ENCODE data around the gene DGKK. TPM values are rescaled to one million over a fixed set of nuclear protein-coding genes. Genes with fewer than 3 reads are reported as not detected.

The DGKK gene
- total and polyA plus RNA-seq, 12 donors, result 0.02 TPM; not detected in 11

DNA sequence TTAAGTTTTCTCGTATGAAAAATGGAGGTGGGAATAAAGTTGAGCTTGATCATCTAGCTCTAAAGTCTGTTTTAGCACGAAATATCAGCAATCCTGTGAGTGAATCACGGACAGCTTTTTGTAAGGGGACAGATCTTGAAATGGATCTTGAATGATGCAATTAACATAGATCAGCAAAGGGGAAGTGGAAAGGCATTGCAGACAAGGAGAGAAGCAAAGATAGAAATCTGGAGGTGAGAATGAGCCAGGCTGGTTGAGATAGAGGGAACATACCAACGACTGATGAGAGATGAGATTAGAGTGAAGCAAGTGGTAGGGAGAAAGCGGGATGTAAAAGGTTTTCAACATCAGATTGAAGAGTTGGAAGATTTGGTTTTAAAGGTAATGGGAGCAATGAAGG, 4.6 kb upstream of the DGKK start:
- Histone ChIP-seq H3K27ac (no peak overlapping the region), H3K4me1 (peaks cover 0 to 12% (median 4%) of the 10 kb centered on the region in 9 donors), H3K9me3 (no peaks in the 10 kb centered on the region), H3K27me3 (peaks cover 0 to 73% (median 39%) of the 10 kb centered on the region in 7 donors), H3K36me3 (no peaks in the 10 kb centered on the region), H3K4me3 (no peak overlapping the region)
- intact Hi-C loops (cut with DNase I), result no loop called here
- DNase-seq (no peak), ATAC-seq (no peak)
- WGBS, 2 donors, result 53 to 64% methylated on average over 5 of the region's 5 CpGs
- TF ChIP-seq, protein P1, sequence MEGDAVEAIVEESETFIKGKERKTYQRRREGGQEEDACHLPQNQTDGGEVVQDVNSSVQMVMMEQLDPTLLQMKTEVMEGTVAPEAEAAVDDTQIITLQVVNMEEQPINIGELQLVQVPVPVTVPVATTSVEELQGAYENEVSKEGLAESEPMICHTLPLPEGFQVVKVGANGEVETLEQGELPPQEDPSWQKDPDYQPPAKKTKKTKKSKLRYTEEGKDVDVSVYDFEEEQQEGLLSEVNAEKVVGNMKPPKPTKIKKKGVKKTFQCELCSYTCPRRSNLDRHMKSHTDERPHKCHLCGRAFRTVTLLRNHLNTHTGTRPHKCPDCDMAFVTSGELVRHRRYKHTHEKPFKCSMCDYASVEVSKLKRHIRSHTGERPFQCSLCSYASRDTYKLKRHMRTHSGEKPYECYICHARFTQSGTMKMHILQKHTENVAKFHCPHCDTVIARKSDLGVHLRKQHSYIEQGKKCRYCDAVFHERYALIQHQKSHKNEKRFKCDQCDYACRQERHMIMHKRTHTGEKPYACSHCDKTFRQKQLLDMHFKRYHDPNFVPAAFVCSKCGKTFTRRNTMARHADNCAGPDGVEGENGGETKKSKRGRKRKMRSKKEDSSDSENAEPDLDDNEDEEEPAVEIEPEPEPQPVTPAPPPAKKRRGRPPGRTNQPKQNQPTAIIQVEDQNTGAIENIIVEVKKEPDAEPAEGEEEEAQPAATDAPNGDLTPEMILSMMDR (IDR thresholded peaks at IDR 0.05), result no peak

DNA sequence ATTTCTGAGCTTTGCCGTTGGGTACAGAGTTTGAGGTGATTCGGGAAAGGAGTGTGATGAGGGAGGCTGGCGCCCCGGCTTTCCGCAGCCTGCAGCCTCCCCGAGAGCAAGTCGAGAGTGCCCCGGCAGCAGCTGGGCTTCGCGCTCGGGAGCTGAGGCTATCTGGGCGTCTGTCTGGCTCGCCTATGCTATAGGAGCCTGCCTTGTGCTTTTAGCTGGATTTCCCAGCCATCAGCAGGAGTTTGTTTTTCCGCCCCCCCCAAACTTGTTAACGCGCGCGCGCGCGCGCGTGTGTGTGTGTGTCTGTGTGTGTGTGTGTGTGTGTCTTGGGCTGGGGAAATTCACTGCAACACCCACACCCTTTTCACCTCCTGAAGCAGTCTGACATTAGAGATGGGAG, 765 bp upstream of the DGKK start:
- 2% methylated on average over 12 to 23 of the region's 23 CpGs for WGBS, 2 donors
- H3K27me3 ChIP-seq, result peaks cover 0 to 97% (median 53%) of the 10 kb centered on the region in 7 donors
- no peak for DNase-seq

DNA sequence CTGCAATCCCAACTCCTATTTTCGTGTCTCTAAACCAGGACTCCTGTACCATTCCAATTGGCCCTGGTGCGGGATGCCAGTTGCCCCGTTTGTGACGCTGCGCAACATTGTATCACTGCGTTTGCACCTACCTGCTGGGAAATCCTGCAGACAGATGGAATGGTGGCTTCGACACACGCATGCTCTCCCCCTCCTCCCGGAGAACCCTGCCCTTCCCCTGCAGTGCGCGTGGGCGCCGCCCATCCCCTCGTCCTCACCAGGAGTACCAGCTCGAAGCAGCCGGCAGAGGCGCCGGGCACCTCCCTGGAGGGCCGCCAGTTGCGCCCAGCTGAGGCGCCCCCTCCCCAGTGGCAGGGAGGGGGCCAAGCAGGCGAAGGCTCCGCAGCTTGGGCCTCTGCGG, 1.4 kb downstream of the DGKK start:
- Histone ChIP-seq H3K9me3 (no peaks in the 10 kb centered on the region), H3K27ac (no peak overlapping the region), H3K36me3 (no peaks in the 10 kb centered on the region), H3K4me3 (no peak overlapping the region), H3K27me3 (peaks cover 0 to 100% (median 68%) of the 10 kb centered on the region in 7 donors), H3K4me1 (peaks cover 0 to 12% (median 4%) of the 10 kb centered on the region in 9 donors)
- 2% methylated on average over 16 to 24 of the region's 24 CpGs for WGBS, 2 donors
- DNase-seq (no peak), ATAC-seq (no peak)
- TF ChIP-seq, protein P1 (IDR thresholded peaks at IDR 0.05), result no peak
- intact Hi-C loops (cut with DNase I), result no loop called here

More for the DNA sequence above, 765 bp upstream of the DGKK start:
- H3K27ac ChIP-seq, result no peak overlapping the region
- TF ChIP-seq, protein P1 (IDR thresholded peaks at IDR 0.05), result no peak
- no peak for ATAC-seq
- intact Hi-C loops (cut with DNase I), result no loop called here
- no peaks in the 10 kb centered on the region for H3K36me3 ChIP-seq
- no peaks in the 10 kb centered on the region for H3K9me3 ChIP-seq
- H3K4me3 ChIP-seq, result no peak overlapping the region
- H3K4me1 ChIP-seq, result peaks cover 0 to 12% (median 4%) of the 10 kb centered on the region in 9 donors

DNA sequence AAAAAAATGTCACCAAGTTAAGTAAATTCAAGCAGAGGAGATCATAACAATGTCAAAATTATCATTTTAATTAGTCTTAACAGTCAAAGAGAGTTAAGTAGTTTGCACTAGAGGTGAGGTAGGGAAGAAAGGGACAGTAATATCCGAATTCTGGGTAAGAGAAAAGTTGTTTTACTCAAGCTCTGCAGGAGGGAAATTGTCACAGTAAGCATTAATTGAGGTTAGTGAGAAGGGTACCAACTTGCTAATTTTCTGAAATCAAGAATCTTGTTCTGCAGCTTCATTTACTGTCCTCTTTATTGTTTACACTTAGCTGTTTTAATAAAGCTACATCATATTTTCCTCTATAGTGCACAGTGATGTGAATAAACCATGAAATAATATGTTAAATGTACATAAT, 11.0 kb downstream of the DGKK start:
- H3K4me3 ChIP-seq, result no peak overlapping the region
- TF ChIP-seq, protein P1 (IDR thresholded peaks at IDR 0.05), result no peak
- peaks cover 0 to 94% (median 13%) of the 10 kb centered on the region in 7 donors for H3K27me3 ChIP-seq
- WGBS, 2 donors, result 23 to 33% methylated on average over 1 of the region's 1 CpG
- no peak for ATAC-seq
- H3K9me3 ChIP-seq, result no peaks in the 10 kb centered on the region
- H3K4me1 ChIP-seq, result no peaks in the 10 kb centered on the region
- intact Hi-C loops (cut with DNase I), result no loop called here
- no peak overlapping the region for H3K27ac ChIP-seq
- DNase-seq, result no peak
- no peaks in the 10 kb centered on the region for H3K36me3 ChIP-seq
